WTC11 (cell line): Measurements from ENCODE around the gene SMIM20. TPM values are rescaled to one million over a fixed set of nuclear protein-coding genes. Genes with fewer than 3 reads are reported as not detected.

Source experiments
- ATAC-seq: fragments of 200-7000 bp; cut with Tn5 transposase; 2 replicates; pipeline ENCODE4 v1.10.0; 2021; ENCODE audit warnings: mild to moderate bottlenecking, moderate library complexity
- CTCF ChIA-PET: fragments of 300-600 bp; sonication (Branson Sonifier 250); formaldehyde crosslinking; loops from one replicate; lab custom pipeline; 2021; ENCODE audit warnings: antibody characterized with exemption; lab: Charles Lee
- POLR2A ChIA-PET: fragments of 350-600 bp; sonication (Branson Sonifier 250); formaldehyde crosslinking; loops from one replicate; lab custom pipeline; 2021; ENCODE audit warnings: antibody characterized with exemption; lab: Charles Lee
- DNase-seq: peaks from one replicate; pipeline ENCODE4 v3.0.0; 2021; ENCODE audit warnings: low spot score
- H3K27ac Mint-ChIP-seq: 2 replicates; pipeline ENCODE4 v1.8.0; 2021; ENCODE audit warnings: mixed read lengths
- H3K27me3 Mint-ChIP-seq: 2 replicates; pipeline ENCODE4 v1.8.0; 2021; ENCODE audit warnings: low read depth, mild to moderate bottlenecking, moderate library complexity, mixed read lengths
- H3K36me3 Mint-ChIP-seq: 2 replicates; pipeline ENCODE4 v1.8.0; 2021; ENCODE audit warnings: mixed read lengths
- H3K4me1 Mint-ChIP-seq: 2 replicates; pipeline ENCODE4 v1.8.0; 2022; ENCODE audit warnings: mixed read lengths
- H3K4me3 Mint-ChIP-seq: 2 replicates; pipeline ENCODE4 v1.8.0; 2021; ENCODE audit warnings: mild to moderate bottlenecking, moderate library complexity, mixed read lengths
- H3K9me3 Mint-ChIP-seq: 2 replicates; pipeline ENCODE4 v1.8.0; 2021; ENCODE audit warnings: mixed read lengths
- CBFB ChIP-seq: sonication (generic); formaldehyde crosslinking; IDR thresholded peaks from 2 replicates; pipeline ENCODE4 v1.8.1; 2022; ENCODE audit warnings: mild to moderate bottlenecking, low read depth, missing genetic modification reagents
- FOXJ3 ChIP-seq: sonication (generic); formaldehyde crosslinking; IDR thresholded peaks from 2 replicates; pipeline ENCODE4 v1.9.0; 2021; ENCODE audit warnings: missing genetic modification reagents, mild to moderate bottlenecking, borderline replicate concordance
- FOXP1 ChIP-seq: sonication (generic); formaldehyde crosslinking; IDR thresholded peaks from 2 replicates; pipeline ENCODE4 v1.8.0; 2022; ENCODE audit warnings: missing genetic modification reagents, mild to moderate bottlenecking, moderate library complexity, borderline replicate concordance
- KAT7 ChIP-seq: sonication (generic); formaldehyde crosslinking; IDR thresholded peaks from 2 replicates; pipeline ENCODE4 v1.8.1; 2023; ENCODE audit warnings: missing genetic modification reagents, mild to moderate bottlenecking, borderline replicate concordance
- NR1H2 ChIP-seq: sonication (generic); formaldehyde crosslinking; IDR thresholded peaks from 2 replicates; pipeline ENCODE4 v1.9.0; 2021; ENCODE audit warnings: mild to moderate bottlenecking, moderate library complexity, missing genetic modification reagents
- OVOL2 ChIP-seq: fragments of 250-450 bp; sonication (Bioruptor Pico); IDR thresholded peaks from 2 replicates; pipeline ENCODE4 v1.9.0; 2021; ENCODE audit warnings: mild to moderate bottlenecking, borderline replicate concordance
- SP1 ChIP-seq: sonication (generic); formaldehyde crosslinking; conservative IDR thresholded peaks from 2 replicates; pipeline ENCODE4 v1.8.1; 2022; ENCODE audit warnings: missing genetic modification reagents
- TP53 ChIP-seq: sonication (generic); formaldehyde crosslinking; IDR thresholded peaks from 2 replicates; pipeline ENCODE4 v1.8.1; 2023; ENCODE audit warnings: mild to moderate bottlenecking, missing genetic modification reagents
- ZBTB21 ChIP-seq: sonication (generic); formaldehyde crosslinking; IDR thresholded peaks from 2 replicates; pipeline ENCODE4 v1.8.1; 2023; ENCODE audit warnings: mild to moderate bottlenecking, missing genetic modification reagents, borderline replicate concordance
- ZNF219 ChIP-seq: sonication (generic); formaldehyde crosslinking; IDR thresholded peaks from 2 replicates; pipeline ENCODE4 v1.8.0; 2023; ENCODE audit warnings: missing genetic modification reagents, mild to moderate bottlenecking, borderline replicate concordance
- ZNF396 ChIP-seq: fragments of 250-450 bp; sonication (Bioruptor Pico); IDR thresholded peaks from 2 replicates; pipeline ENCODE4 v1.8.0; 2021; ENCODE audit warnings: mild to moderate bottlenecking, moderate library complexity, borderline replicate concordance
- ZNF416 ChIP-seq: fragments of 250-450 bp; sonication (Bioruptor Pico); IDR thresholded peaks from 2 replicates; pipeline ENCODE4 v1.9.0; 2021; ENCODE audit warnings: mild to moderate bottlenecking, inconsistent platforms
- ZNF423 ChIP-seq: fragments of 250-450 bp; sonication (Bioruptor Pico); IDR thresholded peaks from 2 replicates; pipeline ENCODE4 v2.1.2; 2022; ENCODE audit warnings: mild to moderate bottlenecking, moderate library complexity
- total RNA-seq: library from RNA; stranded (reverse); gene quantifications from 3 replicates; pipeline ENCODE4 v1.2.3, GENCODE V29; 2021
- TF ChIP-seq, protein P1 (sequence below): sonication (generic); formaldehyde crosslinking; IDR thresholded peaks from 2 replicates; pipeline ENCODE4 v1.8.1; 2022; ENCODE audit warnings: mild to moderate bottlenecking, missing genetic modification reagents, moderate library complexity, borderline replicate concordance
- TF ChIP-seq, protein P2 (sequence below): sonication (generic); formaldehyde crosslinking; IDR thresholded peaks from 2 replicates; pipeline ENCODE4 v1.8.1; 2023; ENCODE audit warnings: mild to moderate bottlenecking, missing genetic modification reagents
- TF ChIP-seq, protein P3 (sequence below): sonication (generic); formaldehyde crosslinking; IDR thresholded peaks from 2 replicates; pipeline ENCODE4 v1.8.1; 2023; ENCODE audit warnings: mild to moderate bottlenecking, missing genetic modification reagents, moderate library complexity
- TF ChIP-seq, protein P4 (sequence below): fragments of 250-450 bp; sonication (Bioruptor Pico); IDR thresholded peaks from 2 replicates; pipeline ENCODE4 v1.9.0; 2021; ENCODE audit warnings: moderate library complexity, mild to moderate bottlenecking, inconsistent platforms, borderline replicate concordance
- TF ChIP-seq, protein P5 (sequence below): fragments of 250-450 bp; sonication (Bioruptor Pico); IDR thresholded peaks from 2 replicates; pipeline ENCODE4 v1.9.0; 2021; ENCODE audit warnings: mild to moderate bottlenecking, borderline replicate concordance
- TF ChIP-seq, protein P6 (sequence below): fragments of 250-450 bp; sonication (Bioruptor Pico); IDR thresholded peaks from 2 replicates; pipeline ENCODE4 v2.1.2; 2022; ENCODE audit warnings: mild to moderate bottlenecking, moderate library complexity
- TF ChIP-seq, protein P7 (sequence below): sonication (generic); formaldehyde crosslinking; IDR thresholded peaks from 2 replicates; pipeline ENCODE4 v1.8.0; 2022; ENCODE audit warnings: mild to moderate bottlenecking, missing genetic modification reagents

The SMIM20 gene
- total RNA-seq, 1 experiment from 2014 or later = 39.4 TPM

DNA sequence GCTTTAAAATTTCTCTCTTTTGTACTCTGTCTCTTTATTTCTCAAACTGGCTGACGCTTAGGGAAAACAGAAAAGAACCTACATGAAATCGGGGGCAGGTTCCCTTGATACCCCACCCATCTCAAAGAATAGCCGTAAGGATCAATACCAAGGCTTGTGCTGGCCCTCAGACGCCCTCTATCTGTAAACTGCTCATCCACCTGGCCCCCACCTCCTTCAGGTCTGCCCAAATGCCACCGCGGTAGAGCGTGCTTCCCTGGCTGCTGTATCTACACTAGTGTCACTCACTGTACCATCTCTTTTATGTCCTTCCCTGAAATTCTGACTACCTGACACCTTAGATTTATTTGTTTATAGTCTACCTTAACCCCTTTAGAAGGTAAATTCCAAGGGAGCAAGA lies 62.8 kb downstream of the SMIM20 start:
- TF ChIP-seq, protein P1, sequence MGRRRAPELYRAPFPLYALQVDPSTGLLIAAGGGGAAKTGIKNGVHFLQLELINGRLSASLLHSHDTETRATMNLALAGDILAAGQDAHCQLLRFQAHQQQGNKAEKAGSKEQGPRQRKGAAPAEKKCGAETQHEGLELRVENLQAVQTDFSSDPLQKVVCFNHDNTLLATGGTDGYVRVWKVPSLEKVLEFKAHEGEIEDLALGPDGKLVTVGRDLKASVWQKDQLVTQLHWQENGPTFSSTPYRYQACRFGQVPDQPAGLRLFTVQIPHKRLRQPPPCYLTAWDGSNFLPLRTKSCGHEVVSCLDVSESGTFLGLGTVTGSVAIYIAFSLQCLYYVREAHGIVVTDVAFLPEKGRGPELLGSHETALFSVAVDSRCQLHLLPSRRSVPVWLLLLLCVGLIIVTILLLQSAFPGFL (CRISPR knock-in tag) = no peak
- TF ChIP-seq FOXJ3 (CRISPR knock-in tag) = no peak
- TF ChIP-seq KAT7 (CRISPR knock-in tag) = no peak
- no peak for TF ChIP-seq TP53 (CRISPR knock-in tag)
- TF ChIP-seq, protein P2, sequence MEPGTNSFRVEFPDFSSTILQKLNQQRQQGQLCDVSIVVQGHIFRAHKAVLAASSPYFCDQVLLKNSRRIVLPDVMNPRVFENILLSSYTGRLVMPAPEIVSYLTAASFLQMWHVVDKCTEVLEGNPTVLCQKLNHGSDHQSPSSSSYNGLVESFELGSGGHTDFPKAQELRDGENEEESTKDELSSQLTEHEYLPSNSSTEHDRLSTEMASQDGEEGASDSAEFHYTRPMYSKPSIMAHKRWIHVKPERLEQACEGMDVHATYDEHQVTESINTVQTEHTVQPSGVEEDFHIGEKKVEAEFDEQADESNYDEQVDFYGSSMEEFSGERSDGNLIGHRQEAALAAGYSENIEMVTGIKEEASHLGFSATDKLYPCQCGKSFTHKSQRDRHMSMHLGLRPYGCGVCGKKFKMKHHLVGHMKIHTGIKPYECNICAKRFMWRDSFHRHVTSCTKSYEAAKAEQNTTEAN = no peak
- TF ChIP-seq ZBTB21 (CRISPR knock-in tag) = no peak
- no peak for TF ChIP-seq CBFB
- no peak for TF ChIP-seq OVOL2 (CRISPR knock-in tag)
- TF ChIP-seq, protein P3, sequence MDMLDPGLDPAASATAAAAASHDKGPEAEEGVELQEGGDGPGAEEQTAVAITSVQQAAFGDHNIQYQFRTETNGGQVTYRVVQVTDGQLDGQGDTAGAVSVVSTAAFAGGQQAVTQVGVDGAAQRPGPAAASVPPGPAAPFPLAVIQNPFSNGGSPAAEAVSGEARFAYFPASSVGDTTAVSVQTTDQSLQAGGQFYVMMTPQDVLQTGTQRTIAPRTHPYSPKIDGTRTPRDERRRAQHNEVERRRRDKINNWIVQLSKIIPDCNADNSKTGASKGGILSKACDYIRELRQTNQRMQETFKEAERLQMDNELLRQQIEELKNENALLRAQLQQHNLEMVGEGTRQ (CRISPR knock-in tag) = no peak
- TF ChIP-seq ZNF416 (CRISPR knock-in tag) = no peak
- TF ChIP-seq, protein P4, sequence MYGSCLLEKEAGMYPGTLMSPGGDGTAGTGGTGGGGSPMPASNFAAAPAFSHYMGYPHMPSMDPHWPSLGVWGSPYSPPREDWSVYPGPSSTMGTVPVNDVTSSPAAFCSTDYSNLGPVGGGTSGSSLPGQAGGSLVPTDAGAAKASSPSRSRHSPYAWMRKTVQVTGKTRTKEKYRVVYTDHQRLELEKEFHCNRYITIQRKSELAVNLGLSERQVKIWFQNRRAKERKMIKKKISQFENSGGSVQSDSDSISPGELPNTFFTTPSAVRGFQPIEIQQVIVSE (CRISPR knock-in tag) = no peak
- no peak for TF ChIP-seq ZNF219
- TF ChIP-seq NR1H2 (CRISPR knock-in tag) = no peak
- ChIA-PET CTCF (interaction anchor here (0.8 to 2.1 kb wide), 6 partner anchors 11 to 185 kb away, joined by 3 to 15 read pairs (median 3); no protein-coding TSS in a partner anchor), POLR2A (no interaction called here)
- Mint-ChIP-seq H3K27me3 (peaks cover 8% of the 10 kb centered on the region), H3K4me3 (no peak overlapping the region), H3K9me3 (peaks cover 26% of the 10 kb centered on the region), H3K27ac (no peak overlapping the region), H3K36me3 (peaks cover 15% of the 10 kb centered on the region), H3K4me1 (peaks cover 21% of the 10 kb centered on the region)
- DNase-seq = no peak
- ATAC-seq = peak; percentile 90

DNA sequence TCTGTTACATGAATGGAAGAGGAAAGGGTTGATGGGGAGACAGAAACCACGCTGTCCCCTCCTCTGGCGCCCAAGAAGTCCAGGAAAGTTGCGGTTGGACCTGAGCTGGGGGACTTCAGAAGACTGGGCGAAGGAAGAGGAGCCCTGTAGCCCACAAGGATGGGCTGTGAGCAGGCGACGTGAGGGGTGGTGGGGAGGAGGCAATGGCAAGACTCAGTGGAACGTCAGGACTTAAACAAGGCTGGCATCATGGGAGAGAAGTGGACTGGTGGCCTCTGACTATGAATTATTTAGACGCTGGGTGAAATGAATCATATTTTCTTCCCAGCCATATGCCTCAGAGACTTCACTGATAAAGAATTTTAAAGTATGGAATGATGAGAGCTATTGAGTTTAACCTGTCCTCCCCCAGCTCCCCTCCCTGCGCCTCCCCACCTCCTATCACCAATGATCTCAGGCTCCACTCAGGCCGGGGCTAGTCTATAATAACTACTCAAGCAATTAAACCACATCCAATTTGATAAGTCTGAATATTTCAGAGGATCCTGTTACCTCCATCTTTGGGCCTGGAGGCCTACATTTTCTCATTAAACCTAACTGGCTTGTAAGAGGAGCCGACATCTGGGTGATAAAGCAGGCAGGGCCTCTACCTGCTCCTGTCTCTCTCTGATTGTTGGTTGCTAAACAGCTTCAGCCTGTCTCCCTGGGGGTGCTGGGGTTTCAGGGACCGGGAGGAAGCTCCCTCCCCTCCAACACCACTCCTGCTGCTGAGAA lies 63.6 kb downstream of the SMIM20 start:
- H3K4me1 Mint-ChIP-seq = peaks cover 21% of the 10 kb centered on the region
- H3K9me3 Mint-ChIP-seq = peaks cover 26% of the 10 kb centered on the region
- ChIA-PET CTCF (interaction anchor here (0.6 to 2.1 kb wide), 9 partner anchors 10 to 186 kb away, joined by 3 to 15 read pairs (median 3); no protein-coding TSS in a partner anchor), POLR2A (no interaction called here)
- peaks cover 15% of the 10 kb centered on the region for H3K36me3 Mint-ChIP-seq
- H3K27me3 Mint-ChIP-seq = peaks cover 8% of the 10 kb centered on the region
- peak; percentile 75 for ATAC-seq
- H3K27ac Mint-ChIP-seq = peak overlapping the region; percentile 81
- H3K4me3 Mint-ChIP-seq = no peak overlapping the region
- no peak for DNase-seq
- TF ChIP-seq, protein P5, sequence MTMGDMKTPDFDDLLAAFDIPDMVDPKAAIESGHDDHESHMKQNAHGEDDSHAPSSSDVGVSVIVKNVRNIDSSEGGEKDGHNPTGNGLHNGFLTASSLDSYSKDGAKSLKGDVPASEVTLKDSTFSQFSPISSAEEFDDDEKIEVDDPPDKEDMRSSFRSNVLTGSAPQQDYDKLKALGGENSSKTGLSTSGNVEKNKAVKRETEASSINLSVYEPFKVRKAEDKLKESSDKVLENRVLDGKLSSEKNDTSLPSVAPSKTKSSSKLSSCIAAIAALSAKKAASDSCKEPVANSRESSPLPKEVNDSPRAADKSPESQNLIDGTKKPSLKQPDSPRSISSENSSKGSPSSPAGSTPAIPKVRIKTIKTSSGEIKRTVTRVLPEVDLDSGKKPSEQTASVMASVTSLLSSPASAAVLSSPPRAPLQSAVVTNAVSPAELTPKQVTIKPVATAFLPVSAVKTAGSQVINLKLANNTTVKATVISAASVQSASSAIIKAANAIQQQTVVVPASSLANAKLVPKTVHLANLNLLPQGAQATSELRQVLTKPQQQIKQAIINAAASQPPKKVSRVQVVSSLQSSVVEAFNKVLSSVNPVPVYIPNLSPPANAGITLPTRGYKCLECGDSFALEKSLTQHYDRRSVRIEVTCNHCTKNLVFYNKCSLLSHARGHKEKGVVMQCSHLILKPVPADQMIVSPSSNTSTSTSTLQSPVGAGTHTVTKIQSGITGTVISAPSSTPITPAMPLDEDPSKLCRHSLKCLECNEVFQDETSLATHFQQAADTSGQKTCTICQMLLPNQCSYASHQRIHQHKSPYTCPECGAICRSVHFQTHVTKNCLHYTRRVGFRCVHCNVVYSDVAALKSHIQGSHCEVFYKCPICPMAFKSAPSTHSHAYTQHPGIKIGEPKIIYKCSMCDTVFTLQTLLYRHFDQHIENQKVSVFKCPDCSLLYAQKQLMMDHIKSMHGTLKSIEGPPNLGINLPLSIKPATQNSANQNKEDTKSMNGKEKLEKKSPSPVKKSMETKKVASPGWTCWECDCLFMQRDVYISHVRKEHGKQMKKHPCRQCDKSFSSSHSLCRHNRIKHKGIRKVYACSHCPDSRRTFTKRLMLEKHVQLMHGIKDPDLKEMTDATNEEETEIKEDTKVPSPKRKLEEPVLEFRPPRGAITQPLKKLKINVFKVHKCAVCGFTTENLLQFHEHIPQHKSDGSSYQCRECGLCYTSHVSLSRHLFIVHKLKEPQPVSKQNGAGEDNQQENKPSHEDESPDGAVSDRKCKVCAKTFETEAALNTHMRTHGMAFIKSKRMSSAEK (CRISPR knock-in tag) = no peak
- TF ChIP-seq, protein P6, sequence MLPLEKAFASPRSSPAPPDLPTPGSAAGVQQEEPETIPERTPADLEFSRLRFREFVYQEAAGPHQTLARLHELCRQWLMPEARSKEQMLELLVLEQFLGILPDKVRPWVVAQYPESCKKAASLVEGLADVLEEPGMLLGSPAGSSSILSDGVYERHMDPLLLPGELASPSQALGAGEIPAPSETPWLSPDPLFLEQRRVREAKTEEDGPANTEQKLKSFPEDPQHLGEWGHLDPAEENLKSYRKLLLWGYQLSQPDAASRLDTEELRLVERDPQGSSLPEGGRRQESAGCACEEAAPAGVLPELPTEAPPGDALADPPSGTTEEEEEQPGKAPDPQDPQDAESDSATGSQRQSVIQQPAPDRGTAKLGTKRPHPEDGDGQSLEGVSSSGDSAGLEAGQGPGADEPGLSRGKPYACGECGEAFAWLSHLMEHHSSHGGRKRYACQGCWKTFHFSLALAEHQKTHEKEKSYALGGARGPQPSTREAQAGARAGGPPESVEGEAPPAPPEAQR (CRISPR knock-in tag) = no peak
- no peak for TF ChIP-seq SP1 (CRISPR knock-in tag)
- no peak for TF ChIP-seq ZNF423
- TF ChIP-seq, protein P7, sequence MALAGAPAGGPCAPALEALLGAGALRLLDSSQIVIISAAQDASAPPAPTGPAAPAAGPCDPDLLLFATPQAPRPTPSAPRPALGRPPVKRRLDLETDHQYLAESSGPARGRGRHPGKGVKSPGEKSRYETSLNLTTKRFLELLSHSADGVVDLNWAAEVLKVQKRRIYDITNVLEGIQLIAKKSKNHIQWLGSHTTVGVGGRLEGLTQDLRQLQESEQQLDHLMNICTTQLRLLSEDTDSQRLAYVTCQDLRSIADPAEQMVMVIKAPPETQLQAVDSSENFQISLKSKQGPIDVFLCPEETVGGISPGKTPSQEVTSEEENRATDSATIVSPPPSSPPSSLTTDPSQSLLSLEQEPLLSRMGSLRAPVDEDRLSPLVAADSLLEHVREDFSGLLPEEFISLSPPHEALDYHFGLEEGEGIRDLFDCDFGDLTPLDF (CRISPR knock-in tag) = no peak
- no peak for TF ChIP-seq FOXP1 (CRISPR knock-in tag)
- TF ChIP-seq ZNF396 (CRISPR knock-in tag) = no peak
